ENCODE measurements around the gene LRBA. TPM values are rescaled to one million over a fixed set of nuclear protein-coding genes. Genes with fewer than 3 reads are reported as not detected.

Gene LRBA
- total and polyA plus RNA-seq, 2 donors (not counting 1 experiment from before 2014, with no cell fraction given): 16.4 to 36.7 TPM

DNA sequence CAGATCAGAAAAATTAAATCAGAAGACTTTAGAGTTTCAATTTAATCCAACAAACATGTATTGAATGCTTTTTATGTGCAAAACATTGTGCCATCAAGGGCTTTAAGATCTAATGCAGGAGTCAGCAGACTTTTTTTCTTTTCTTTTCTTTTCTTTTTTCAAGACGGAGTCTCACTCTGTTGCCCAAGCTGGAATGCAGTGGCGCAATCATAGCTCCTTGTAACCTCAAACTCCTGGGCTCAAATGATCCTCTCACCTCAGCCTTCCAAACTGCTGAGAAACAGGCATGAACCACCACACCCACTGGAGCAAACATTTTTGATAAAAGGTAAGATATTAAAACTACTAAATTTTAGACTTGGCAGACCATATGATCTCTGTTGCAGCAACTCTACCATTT is 24.6 kb upstream of the LRBA start:
- Histone ChIP-seq H3K36me3 (ENCODE audit: control insufficient read depth, insufficient read depth, low read length) (no peaks in the 10 kb centered on the region), H3K4me2 (ENCODE audit: extremely low read depth, insufficient read depth, low read length) (no peak overlapping the region), H3K9ac (ENCODE audit: insufficient read depth, low read length) (no peak overlapping the region), H3K27me3 (ENCODE audit: control insufficient read depth, insufficient read depth, low read length) (no peaks in the 10 kb centered on the region), H3K79me2 (ENCODE audit: control insufficient read depth, insufficient read depth, low read length) (no peaks in the 10 kb centered on the region), H2AFZ (ENCODE audit: low read length) (no peak overlapping the region), H3K4me3 (replicated peaks in 1 of 4; ENCODE audit: control extremely low read depth in 1 of 4, insufficient read depth in 1 of 4, low read depth in 3 of 4, low read length in 4 of 4) (no peak overlapping the region), H3K27ac (ENCODE audit: insufficient read depth, low read length) (no peak overlapping the region), H4K20me1 (ENCODE audit: control insufficient read depth, extremely low read depth, insufficient read depth, low read length) (no peaks in the 10 kb centered on the region), H3K4me1 (ENCODE audit: control insufficient read depth, extremely low read depth, insufficient read depth, low read length) (no peaks in the 10 kb centered on the region), H3K9me3 (ENCODE audit: control insufficient read depth, insufficient read depth, low read depth, low read length) (no peaks in the 10 kb centered on the region)
- TF ChIP-seq, protein P1, sequence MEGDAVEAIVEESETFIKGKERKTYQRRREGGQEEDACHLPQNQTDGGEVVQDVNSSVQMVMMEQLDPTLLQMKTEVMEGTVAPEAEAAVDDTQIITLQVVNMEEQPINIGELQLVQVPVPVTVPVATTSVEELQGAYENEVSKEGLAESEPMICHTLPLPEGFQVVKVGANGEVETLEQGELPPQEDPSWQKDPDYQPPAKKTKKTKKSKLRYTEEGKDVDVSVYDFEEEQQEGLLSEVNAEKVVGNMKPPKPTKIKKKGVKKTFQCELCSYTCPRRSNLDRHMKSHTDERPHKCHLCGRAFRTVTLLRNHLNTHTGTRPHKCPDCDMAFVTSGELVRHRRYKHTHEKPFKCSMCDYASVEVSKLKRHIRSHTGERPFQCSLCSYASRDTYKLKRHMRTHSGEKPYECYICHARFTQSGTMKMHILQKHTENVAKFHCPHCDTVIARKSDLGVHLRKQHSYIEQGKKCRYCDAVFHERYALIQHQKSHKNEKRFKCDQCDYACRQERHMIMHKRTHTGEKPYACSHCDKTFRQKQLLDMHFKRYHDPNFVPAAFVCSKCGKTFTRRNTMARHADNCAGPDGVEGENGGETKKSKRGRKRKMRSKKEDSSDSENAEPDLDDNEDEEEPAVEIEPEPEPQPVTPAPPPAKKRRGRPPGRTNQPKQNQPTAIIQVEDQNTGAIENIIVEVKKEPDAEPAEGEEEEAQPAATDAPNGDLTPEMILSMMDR (conservative IDR thresholded peaks at IDR 0.05 in 1 of 2, IDR thresholded peaks at IDR 0.05 in 1 of 2; ENCODE audit: low read depth in 1 of 2, low read length in 2 of 2): no peak
- TF ChIP-seq EZH2 (IDR thresholded peaks at IDR 0.05; ENCODE audit: low read length, missing control alignments): no peak
- no peak for DNase-seq (ENCODE audit: low read depth in 2 of 2)

DNA sequence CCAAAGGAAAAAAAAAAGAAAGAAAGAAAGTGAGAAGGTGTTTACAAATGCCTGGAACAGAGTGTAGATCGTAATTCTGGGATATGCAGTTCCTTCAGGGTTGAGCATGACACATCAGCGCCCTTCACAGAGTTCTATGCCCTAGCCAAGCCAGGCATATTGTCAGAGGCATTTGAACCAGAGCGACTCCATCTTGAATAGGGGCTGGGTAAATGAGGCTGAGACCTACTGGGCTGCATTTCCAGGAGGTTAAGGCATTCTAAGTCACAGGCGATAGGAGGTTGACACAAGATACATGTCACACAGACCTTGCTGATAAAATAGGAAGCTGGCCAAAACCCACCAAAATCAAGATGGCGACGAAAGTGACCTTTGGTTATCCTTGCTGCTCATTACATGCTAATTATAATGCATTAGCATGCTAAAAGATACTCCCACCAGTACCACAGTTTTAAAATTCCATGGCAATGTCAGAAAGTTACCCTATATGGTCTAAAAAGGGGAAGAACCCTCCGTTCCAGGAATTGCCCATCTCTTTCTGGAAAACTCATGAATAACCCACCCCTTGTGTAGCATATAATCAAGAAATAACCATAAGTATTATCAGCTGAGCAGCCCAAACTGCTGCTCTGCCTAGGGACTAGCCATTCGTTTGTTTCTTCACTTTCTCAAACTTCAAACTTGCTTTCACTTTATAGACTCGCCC is 23.5 kb upstream of the LRBA start:
- no peaks in the 10 kb centered on the region for H3K36me3 ChIP-seq (ENCODE audit: control insufficient read depth, insufficient read depth, low read length)
- DNase-seq (ENCODE audit: low read depth in 2 of 2): no peak
- H3K27me3 ChIP-seq (ENCODE audit: control insufficient read depth, insufficient read depth, low read length): no peaks in the 10 kb centered on the region
- H4K20me1 ChIP-seq (ENCODE audit: control insufficient read depth, extremely low read depth, insufficient read depth, low read length): no peaks in the 10 kb centered on the region
- H3K4me1 ChIP-seq (ENCODE audit: control insufficient read depth, extremely low read depth, insufficient read depth, low read length): no peaks in the 10 kb centered on the region
- H3K9me3 ChIP-seq (ENCODE audit: control insufficient read depth, insufficient read depth, low read depth, low read length): no peaks in the 10 kb centered on the region
- no peak overlapping the region for H3K27ac ChIP-seq (ENCODE audit: insufficient read depth, low read length)
- H3K79me2 ChIP-seq (ENCODE audit: control insufficient read depth, insufficient read depth, low read length): no peaks in the 10 kb centered on the region
- TF ChIP-seq, protein P1 (conservative IDR thresholded peaks at IDR 0.05 in 1 of 2, IDR thresholded peaks at IDR 0.05 in 1 of 2; ENCODE audit: low read depth in 1 of 2, low read length in 2 of 2): no peak
- TF ChIP-seq EZH2 (IDR thresholded peaks at IDR 0.05; ENCODE audit: low read length, missing control alignments): no peak
- no peak overlapping the region for H3K9ac ChIP-seq (ENCODE audit: insufficient read depth, low read length)
- no peak overlapping the region for H2AFZ ChIP-seq (ENCODE audit: low read length)
- H3K4me2 ChIP-seq (ENCODE audit: extremely low read depth, insufficient read depth, low read length): no peak overlapping the region
- H3K4me3 ChIP-seq (replicated peaks in 1 of 4; ENCODE audit: control extremely low read depth in 1 of 4, insufficient read depth in 1 of 4, low read depth in 3 of 4, low read length in 4 of 4): no peak overlapping the region

- H4K20me1 ChIP-seq (ENCODE audit: control insufficient read depth, extremely low read depth, insufficient read depth, low read length): no peaks in the 10 kb centered on the region
- H3K27me3 ChIP-seq (ENCODE audit: control insufficient read depth, insufficient read depth, low read length): no peaks in the 10 kb centered on the region
- H3K36me3 ChIP-seq (ENCODE audit: control insufficient read depth, insufficient read depth, low read length): no peaks in the 10 kb centered on the region
- H3K4me2 ChIP-seq (ENCODE audit: extremely low read depth, insufficient read depth, low read length): no peak overlapping the region
- no peaks in the 10 kb centered on the region for H3K9me3 ChIP-seq (ENCODE audit: control insufficient read depth, insufficient read depth, low read depth, low read length)
- H3K79me2 ChIP-seq (ENCODE audit: control insufficient read depth, insufficient read depth, low read length): no peaks in the 10 kb centered on the region
- no peak overlapping the region for H3K9ac ChIP-seq (ENCODE audit: insufficient read depth, low read length)
- no peak overlapping the region for H3K27ac ChIP-seq (ENCODE audit: insufficient read depth, low read length)
- no peak overlapping the region for H3K4me3 ChIP-seq (replicated peaks in 1 of 4; ENCODE audit: control extremely low read depth in 1 of 4, insufficient read depth in 1 of 4, low read depth in 3 of 4, low read length in 4 of 4)
- H2AFZ ChIP-seq (ENCODE audit: low read length): no peak overlapping the region
- no peak for DNase-seq (ENCODE audit: low read depth in 2 of 2)
- no peaks in the 10 kb centered on the region for H3K4me1 ChIP-seq (ENCODE audit: control insufficient read depth, extremely low read depth, insufficient read depth, low read length)
- no peak for TF ChIP-seq EZH2 (IDR thresholded peaks at IDR 0.05; ENCODE audit: low read length, missing control alignments)
Observed at GRCh38 chr4:151035911-151036310, 20.8 kb upstream of the LRBA start.

Measured in fibroblast of lung (primary cell).